ENCODE measurements around the gene RXFP2.

DNA sequence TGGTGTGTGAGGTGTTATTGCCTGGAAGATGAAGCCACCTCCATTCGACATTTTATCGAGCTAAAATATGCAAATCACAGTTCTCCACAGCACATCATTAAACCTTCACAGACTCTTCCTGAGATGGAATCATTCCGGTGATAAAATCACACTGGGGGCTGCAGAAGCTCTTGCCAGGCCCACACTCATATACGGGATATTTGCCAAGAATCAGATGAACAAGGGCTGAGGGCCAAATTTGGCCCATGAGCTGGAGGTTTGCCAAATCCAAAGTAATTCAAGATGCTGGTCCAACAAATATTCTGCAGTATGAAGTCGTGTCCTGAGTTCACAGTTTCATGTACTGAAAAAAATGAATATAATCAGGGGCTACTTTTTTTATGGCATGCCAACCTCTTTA, 16.7 kb upstream of the RXFP2 start:
- TF ChIP-seq, protein P1, sequence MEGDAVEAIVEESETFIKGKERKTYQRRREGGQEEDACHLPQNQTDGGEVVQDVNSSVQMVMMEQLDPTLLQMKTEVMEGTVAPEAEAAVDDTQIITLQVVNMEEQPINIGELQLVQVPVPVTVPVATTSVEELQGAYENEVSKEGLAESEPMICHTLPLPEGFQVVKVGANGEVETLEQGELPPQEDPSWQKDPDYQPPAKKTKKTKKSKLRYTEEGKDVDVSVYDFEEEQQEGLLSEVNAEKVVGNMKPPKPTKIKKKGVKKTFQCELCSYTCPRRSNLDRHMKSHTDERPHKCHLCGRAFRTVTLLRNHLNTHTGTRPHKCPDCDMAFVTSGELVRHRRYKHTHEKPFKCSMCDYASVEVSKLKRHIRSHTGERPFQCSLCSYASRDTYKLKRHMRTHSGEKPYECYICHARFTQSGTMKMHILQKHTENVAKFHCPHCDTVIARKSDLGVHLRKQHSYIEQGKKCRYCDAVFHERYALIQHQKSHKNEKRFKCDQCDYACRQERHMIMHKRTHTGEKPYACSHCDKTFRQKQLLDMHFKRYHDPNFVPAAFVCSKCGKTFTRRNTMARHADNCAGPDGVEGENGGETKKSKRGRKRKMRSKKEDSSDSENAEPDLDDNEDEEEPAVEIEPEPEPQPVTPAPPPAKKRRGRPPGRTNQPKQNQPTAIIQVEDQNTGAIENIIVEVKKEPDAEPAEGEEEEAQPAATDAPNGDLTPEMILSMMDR (IDR thresholded peaks at IDR 0.05), result no peak
- TF ChIP-seq RAD21 (IDR thresholded peaks at IDR 0.05; ENCODE audit: low read length) (peak; percentile 32; the same call in 1 of the 2 replicates), EP300 (IDR thresholded peaks at IDR 0.05; ENCODE audit: borderline replicate concordance in 1 of 2, low read depth in 1 of 2, low read length in 1 of 2) (peak; percentile 83 to 96), YY1 (IDR thresholded peaks at IDR 0.05; ENCODE audit: low read depth) (no peak), RFX5 (IDR thresholded peaks at IDR 0.05; ENCODE audit: low read length) (no peak), JUND (IDR thresholded peaks at IDR 0.05) (peak; percentile 53), EZH2phosphoT487 (IDR thresholded peaks at IDR 0.05; ENCODE audit: borderline replicate concordance, low read depth) (no peak)

Data from SK-N-SH (cell line).